A549 (cell line): Measurements from ENCODE around the gene MESD. TPM values are rescaled to one million over a fixed set of nuclear protein-coding genes. Genes with fewer than 3 reads are reported as not detected.

Experiments
- ATAC-seq, 2 experiments: fragments of 200-7000 bp in 1 of 2; fragments of >200 bp in 1 of 2; cut with Nextera tagmentation in 1 of 2; cut with Tn5 transposase in 1 of 2; 3 replicates each; pipeline versions ENCODE4 v1.8.0 to v1.9.1; 2018 to 2020; ENCODE audit warnings: mild to moderate bottlenecking in 1 of 2, moderate library complexity in 1 of 2
- CTCF ChIA-PET: fragments of 300-600 bp; sonication (Branson Sonifier 250); formaldehyde crosslinking; extraction: SDS; loops from one replicate; lab custom pipeline; 2021; ENCODE audit warnings: antibody characterized with exemption, inconsistent platforms; lab: Yijun Ruan, JAX
- POLR2A ChIA-PET: fragments of 350-600 bp; formaldehyde crosslinking; extraction: SDS; loops from one replicate; lab custom pipeline; 2021; ENCODE audit warnings: antibody characterized with exemption, inconsistent platforms; lab: Yijun Ruan, JAX
- DNase-seq, 2 experiments: peaks; one replicate each; pipeline versions ENCODE4 v3.0.0 to v3.0.0-alpha.2; 2011 to 2016; ENCODE audit warnings: low read depth in 1 of 2, low spot score in 1 of 2
- FAIRE-seq: peaks from 2 replicates; lab custom pipeline; 2011; peaks lifted over from hg19 to GRCh38; lab: Jason Lieb, UNC
- H3K27ac ChIP-seq, 2 experiments: fragments of >200 bp; sonication (Bioruptor Twin); formaldehyde crosslinking; 3 replicates each; pipeline ENCODE4 v1.5.1; 2016 to 2017
- H3K4me1 ChIP-seq: fragments of >200 bp; sonication (Bioruptor Twin); formaldehyde crosslinking; 3 replicates; pipeline ENCODE4 v1.6.1; 2016
- H3K4me2 ChIP-seq: fragments of >200 bp; sonication (Bioruptor Twin); formaldehyde crosslinking; 3 replicates; pipeline ENCODE4 v1.6.1; 2016
- H3K4me3 ChIP-seq: fragments of >200 bp; sonication (Bioruptor Twin); formaldehyde crosslinking; 3 replicates; pipeline ENCODE4 v1.5.1; 2016
- H3K9me3 ChIP-seq: fragments of >200 bp; sonication (Bioruptor Twin); formaldehyde crosslinking; 3 replicates; pipeline ENCODE4 v1.6.1; 2016
- BCL3 ChIP-seq: fragments of >200 bp; sonication (Bioruptor Twin); formaldehyde crosslinking; IDR thresholded peaks from 3 replicates; pipeline ENCODE4 v1.6.1; 2016
- CHD2 ChIP-seq: fragments of 150-350 bp; IDR thresholded peaks from 2 replicates; pipeline ENCODE4 v1.6.1; 2014; ENCODE audit warnings: low read length; ENCODE audit not compliant: partially characterized antibody
- CHD4 ChIP-seq: fragments of 200-600 bp; sonication (generic); IDR thresholded peaks from 2 replicates; pipeline ENCODE4 v1.6.1; 2016; ENCODE audit warnings: antibody characterized with exemption, mild to moderate bottlenecking, borderline replicate concordance
- CTCF ChIP-seq: fragments of >200 bp; sonication (Bioruptor Twin); formaldehyde crosslinking; IDR thresholded peaks from 3 replicates; pipeline ENCODE4 v1.5.1; 2016
- E2F6 ChIP-seq: IDR thresholded peaks from 2 replicates; pipeline ENCODE4 v1.6.1; 2012; ENCODE audit warnings: low read depth, borderline replicate concordance
- EHF ChIP-seq: fragments of 250-450 bp; sonication (Bioruptor Pico); IDR thresholded peaks from 2 replicates; pipeline ENCODE4 v1.5.0; 2020; ENCODE audit warnings: mild to moderate bottlenecking
- EHMT2 ChIP-seq: fragments of 200-600 bp; sonication (generic); IDR thresholded peaks from 2 replicates; pipeline ENCODE4 v1.6.1; 2016; ENCODE audit warnings: antibody characterized with exemption, low read depth, mild to moderate bottlenecking, moderate library complexity
- ESRRA ChIP-seq: fragments of 150-350 bp; IDR thresholded peaks from 2 replicates; pipeline ENCODE4 v1.6.1; 2014; ENCODE audit warnings: mild to moderate bottlenecking, low read length, borderline replicate concordance
- FOSB ChIP-seq: fragments of 250-450 bp; sonication (Bioruptor Pico); IDR thresholded peaks from 2 replicates; pipeline ENCODE4 v1.5.0; 2020; ENCODE audit warnings: mild to moderate bottlenecking, moderate library complexity
- HOXA7 ChIP-seq: fragments of 250-450 bp; sonication (Bioruptor Pico); IDR thresholded peaks from 2 replicates; pipeline ENCODE4 v1.5.0; 2020; ENCODE audit warnings: mild to moderate bottlenecking, moderate library complexity
- HOXB5 ChIP-seq: fragments of 250-450 bp; sonication (Bioruptor Pico); IDR thresholded peaks from 2 replicates; pipeline ENCODE4 v1.5.0; 2020; ENCODE audit warnings: mild to moderate bottlenecking, moderate library complexity
- MYC ChIP-seq: IDR thresholded peaks from 2 replicates; pipeline ENCODE4 v1.6.1; 2012; ENCODE audit warnings: mild to moderate bottlenecking, inconsistent platforms, low read length, improper control_type of control experiment, borderline replicate concordance
- POLR2A ChIP-seq: IDR thresholded peaks from 2 replicates; pipeline ENCODE4 v1.6.1; 2012; ENCODE audit warnings: mild to moderate bottlenecking, low read length
- POLR2AphosphoS2 ChIP-seq: conservative IDR thresholded peaks from 2 replicates; pipeline ENCODE4 v1.6.1; 2012; ENCODE audit warnings: low read length, improper control_type of control experiment, inconsistent platforms
- RFX5 ChIP-seq: fragments of 450-650 bp; IDR thresholded peaks from 2 replicates; pipeline ENCODE4 v1.7.1; 2014; ENCODE audit warnings: antibody characterized with exemption, mild to moderate bottlenecking, moderate library complexity
- TFCP2L1 ChIP-seq: fragments of 250-450 bp; sonication (Bioruptor Pico); IDR thresholded peaks from 2 replicates; pipeline ENCODE4 v1.5.0; 2021; ENCODE audit warnings: mild to moderate bottlenecking
- ZC3H11A ChIP-seq: fragments of 450-650 bp; IDR thresholded peaks from 2 replicates; pipeline ENCODE4 v1.6.1; 2014; ENCODE audit warnings: antibody characterized with exemption, mild to moderate bottlenecking
- ZSCAN20 ChIP-seq: fragments of 250-450 bp; sonication (Bioruptor Pico); IDR thresholded peaks from 2 replicates; pipeline ENCODE4 v1.8.0; 2022; ENCODE audit warnings: mild to moderate bottlenecking, moderate library complexity
- WGBS: methylation state at CpG from one replicate; pipeline ENCODE4 v1.1.6; 2017; ENCODE audit errors: missing lambda C conversion rate; 5-methylcytosine and 5-hydroxymethylcytosine counted together
- polyA plus RNA-seq, 4 experiments: library from polyadenylated mRNA; depleted of rRNA in 3 of 4; stranded (reverse); fragments of >200 nt; fragmentation: RNase III in 1 of 4; extraction: RNeasy Plus Mini Kit Qiagen cat#74134 plus additional on column Dnase treatment in 1 of 4; gene quantifications; 2 replicates in 3 of 4; 3 replicates in 1 of 4; pipeline ENCODE4 v1.2.3, GENCODE V29; 2011 to 2017

Gene MESD
- polyA plus RNA-seq, 2 of the 4 experiments (the other 2 are of a cell fraction): 35.6 to 39.4 TPM

- POLR2A ChIA-PET: no interaction called here
- CTCF ChIA-PET: interaction anchor here (1.8 kb wide), 1 partner anchor 11 kb away, joined by 6 read pairs; no protein-coding TSS in a partner anchor
- H3K4me2 ChIP-seq: no peak overlapping the region
- 78% methylated on average over 8 of the region's 8 CpGs for WGBS
- FAIRE-seq: no peak
- no peak overlapping the region for H3K4me3 ChIP-seq
- H3K9me3 ChIP-seq: peaks cover 16% of the 10 kb centered on the region
- ATAC-seq: no peak
- TF ChIP-seq MYC (no peak), EHMT2 (no peak), ZC3H11A (no peak), ESRRA (no peak), E2F6 (no peak), CTCF (no peak), FOSB (CRISPR knock-in tag) (no peak), BCL3 (no peak), POLR2AphosphoS2 (no peak), HOXB5 (CRISPR knock-in tag) (no peak), RFX5 (no peak), CHD4 (no peak), TFCP2L1 (CRISPR knock-in tag) (no peak), CHD2 (no peak), POLR2A (no peak), ZSCAN20 (no peak)
- no peak overlapping the region for H3K27ac ChIP-seq
- no peak for DNase-seq
- no peaks in the 10 kb centered on the region for H3K4me1 ChIP-seq
Measured at GRCh38 chr15:81024936-81025335, 35.3 kb upstream of the MESD start.

GRCh38 chr15:81024265-81024872 is 34.8 kb upstream of the MESD start:
- no peaks in the 10 kb centered on the region for H3K4me1 ChIP-seq
- 77% methylated on average over 10 of the region's 10 CpGs for WGBS
- ATAC-seq: no peak
- DNase-seq: no peak
- H3K9me3 ChIP-seq: peaks cover 11% of the 10 kb centered on the region
- H3K4me2 ChIP-seq: no peak overlapping the region
- H3K27ac ChIP-seq: no peak overlapping the region
- H3K4me3 ChIP-seq: no peak overlapping the region
- TF ChIP-seq POLR2AphosphoS2: no peak
- ChIA-PET POLR2A (no interaction called here), CTCF (interaction anchor here (0.6 to 1.8 kb wide), 3 partner anchors 11 to 816 kb away, joined by 3 to 6 read pairs (median 3); partner anchors contain the start of gene TLNRD1)
- no peak for FAIRE-seq

GRCh38 chr15:81023483-81024264 is 34.1 kb upstream of the MESD start:
- no peak for FAIRE-seq
- peaks cover 4% of the 10 kb centered on the region; the same call in 1 of the 3 replicates for H3K9me3 ChIP-seq
- H3K4me1 ChIP-seq: no peaks in the 10 kb centered on the region
- no peak overlapping the region for H3K4me2 ChIP-seq
- ATAC-seq: no peak
- H3K4me3 ChIP-seq: no peak overlapping the region
- no peak overlapping the region for H3K27ac ChIP-seq
- no peak for DNase-seq
- POLR2A ChIA-PET: no interaction called here
- TF ChIP-seq HOXA7 (CRISPR knock-in tag) (no peak), EHF (CRISPR knock-in tag) (no peak), TFCP2L1 (CRISPR knock-in tag) (no peak)
- 73% methylated on average over 13 of the region's 13 CpGs for WGBS
- CTCF ChIA-PET: interaction anchor here (0.6 to 1.2 kb wide), 2 partner anchors 23 to 817 kb away, joined by 3 read pairs; partner anchors contain the start of gene TLNRD1
